D721Med (cell line): ENCODE results near the gene PTPRT.
"Not testable (repeated sequence)": the region's sequence is repeated elsewhere in the genome, so short reads cannot be mapped to it uniquely, and the experiment has no call there.

Source experiments
- DNase-seq: peaks from one replicate; pipeline ENCODE4 v3.0.0; 2011; ENCODE audit warnings: low spot score; ENCODE audit not compliant: insufficient read length
- FAIRE-seq: peaks from 2 replicates; lab custom pipeline; 2011; peaks lifted over from hg19 to GRCh38; lab: Jason Lieb, UNC
- TF ChIP-seq, protein P1 (sequence below): IDR thresholded peaks from 2 replicates; pipeline ENCODE4 v1.5.1; 2012; ENCODE audit warnings: mild to moderate bottlenecking, control low read depth; ENCODE audit not compliant: insufficient read depth; ENCODE audit errors: missing control alignments

Gene PTPRT

DNA sequence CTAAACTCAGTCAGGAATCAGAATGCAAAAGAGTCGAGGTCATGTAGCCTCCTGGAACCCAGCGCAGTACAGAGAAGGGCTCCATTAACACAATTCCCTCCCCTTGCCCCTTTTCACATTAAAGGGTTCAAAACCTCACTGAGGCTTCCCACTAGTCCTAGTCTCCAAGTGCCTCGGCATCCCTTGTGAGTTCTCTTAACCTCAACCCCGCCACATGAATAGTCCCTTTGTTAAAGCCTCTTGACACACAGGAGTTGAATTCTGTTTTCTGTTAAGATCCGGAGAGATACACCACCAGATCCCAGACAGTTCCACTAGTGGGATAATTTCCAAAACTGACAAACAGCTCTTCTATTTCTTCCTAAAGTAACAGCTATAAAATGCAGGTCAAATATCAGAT, 17.8 kb downstream of the PTPRT start:
- DNase-seq (no peak), FAIRE-seq (no peak)
- TF ChIP-seq, protein P1, sequence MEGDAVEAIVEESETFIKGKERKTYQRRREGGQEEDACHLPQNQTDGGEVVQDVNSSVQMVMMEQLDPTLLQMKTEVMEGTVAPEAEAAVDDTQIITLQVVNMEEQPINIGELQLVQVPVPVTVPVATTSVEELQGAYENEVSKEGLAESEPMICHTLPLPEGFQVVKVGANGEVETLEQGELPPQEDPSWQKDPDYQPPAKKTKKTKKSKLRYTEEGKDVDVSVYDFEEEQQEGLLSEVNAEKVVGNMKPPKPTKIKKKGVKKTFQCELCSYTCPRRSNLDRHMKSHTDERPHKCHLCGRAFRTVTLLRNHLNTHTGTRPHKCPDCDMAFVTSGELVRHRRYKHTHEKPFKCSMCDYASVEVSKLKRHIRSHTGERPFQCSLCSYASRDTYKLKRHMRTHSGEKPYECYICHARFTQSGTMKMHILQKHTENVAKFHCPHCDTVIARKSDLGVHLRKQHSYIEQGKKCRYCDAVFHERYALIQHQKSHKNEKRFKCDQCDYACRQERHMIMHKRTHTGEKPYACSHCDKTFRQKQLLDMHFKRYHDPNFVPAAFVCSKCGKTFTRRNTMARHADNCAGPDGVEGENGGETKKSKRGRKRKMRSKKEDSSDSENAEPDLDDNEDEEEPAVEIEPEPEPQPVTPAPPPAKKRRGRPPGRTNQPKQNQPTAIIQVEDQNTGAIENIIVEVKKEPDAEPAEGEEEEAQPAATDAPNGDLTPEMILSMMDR, result no peak

- no peak for DNase-seq
- TF ChIP-seq, protein P1, result no peak
- no peak for FAIRE-seq
These were observed 18.9 kb downstream of the PTPRT start for GRCh38 chr20:43170771-43171170.

GRCh38 chr20:43167615-43168014, 22.1 kb downstream of the PTPRT start:
- TF ChIP-seq, protein P1, result no peak
- DNase-seq (no peak), FAIRE-seq (no peak)

GRCh38 chr20:43167021-43167420, 22.7 kb downstream of the PTPRT start:
- no peak for FAIRE-seq
- TF ChIP-seq, protein P1, result no peak
- no peak for DNase-seq

DNA sequence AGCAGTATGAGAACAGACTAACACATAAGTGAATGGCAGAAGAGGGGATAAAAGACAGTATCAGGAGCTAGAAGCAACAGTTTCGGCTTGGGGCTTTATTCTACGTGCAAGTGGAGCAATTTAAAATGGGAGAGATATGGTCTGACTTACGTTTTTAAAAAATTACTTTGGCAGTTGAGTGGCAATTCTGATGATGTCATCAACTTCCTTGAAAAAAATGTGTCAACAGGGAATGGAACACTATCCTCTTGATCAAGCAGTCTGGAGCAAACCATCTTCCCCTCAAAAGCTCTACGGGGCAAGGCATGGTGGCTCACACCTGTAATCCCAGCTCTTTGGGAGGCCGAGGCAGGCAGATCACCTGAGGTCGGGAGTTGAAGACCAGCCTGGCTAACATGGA, 24.1 kb downstream of the PTPRT start:
- no peak for DNase-seq
- TF ChIP-seq, protein P1, result no peak
- no peak for FAIRE-seq

DNA sequence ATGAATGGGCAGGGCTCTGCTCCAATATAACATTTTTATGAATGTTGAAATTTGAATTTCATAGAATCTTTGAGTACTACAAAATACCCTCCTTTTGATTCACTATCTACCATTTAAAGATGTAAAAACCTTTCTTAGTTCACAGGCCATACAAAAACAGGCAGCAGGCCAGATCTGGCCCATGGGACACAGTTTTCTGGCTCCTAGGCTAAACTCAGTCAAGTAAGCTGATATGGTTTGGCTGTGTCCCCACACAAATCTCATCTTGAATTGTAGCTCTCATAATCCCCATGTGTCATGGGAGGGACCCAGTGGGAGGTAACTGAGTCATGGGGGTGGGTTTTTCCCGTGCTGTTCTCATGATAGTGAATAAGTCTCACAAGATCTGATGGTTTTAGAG, 25.0 kb downstream of the PTPRT start:
- not testable (repeated sequence) for DNase-seq, FAIRE-seq

DNA sequence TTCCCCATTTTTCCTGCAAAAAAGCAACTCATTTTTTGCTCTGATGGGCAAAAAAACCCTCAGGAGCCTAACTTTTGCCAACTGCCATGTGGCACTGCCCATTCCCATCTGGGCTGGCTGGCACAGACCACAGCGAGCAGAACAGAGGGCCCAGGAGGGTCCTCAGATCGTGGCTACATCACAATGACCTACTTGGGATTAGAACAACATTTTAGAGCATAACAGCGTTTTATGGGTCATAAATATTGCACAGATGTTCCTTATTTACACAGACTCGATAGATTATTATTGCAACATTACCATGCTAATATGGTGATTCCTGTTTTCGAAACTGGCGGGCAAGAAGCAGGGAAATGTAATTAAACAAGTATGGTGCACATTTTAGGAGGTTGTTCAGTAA, 28.0 kb downstream of the PTPRT start:
- no peak for DNase-seq
- TF ChIP-seq, protein P1, result no peak
- no peak for FAIRE-seq

DNA sequence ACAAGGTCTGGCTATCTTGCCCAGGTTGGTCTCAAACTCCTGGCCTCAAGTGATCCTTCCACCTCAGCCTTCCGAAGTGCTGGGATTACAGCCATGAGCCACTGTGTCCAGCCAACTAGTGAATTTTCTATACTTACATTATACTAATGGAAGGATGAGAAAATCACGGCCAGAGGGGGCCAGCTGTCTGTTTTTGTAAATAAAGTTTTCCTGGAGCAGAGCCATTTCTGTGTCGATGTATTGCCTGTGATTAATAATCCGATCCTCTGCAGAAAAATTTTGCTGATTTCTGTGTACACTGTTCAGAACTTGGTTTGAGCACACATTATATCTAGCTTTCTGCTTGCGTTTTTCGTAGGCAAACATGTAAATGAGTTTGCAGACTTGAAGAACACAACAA, 28.8 kb downstream of the PTPRT start:
- TF ChIP-seq, protein P1, result no peak
- DNase-seq (no peak), FAIRE-seq (no peak)
